GM12874 (cell line): ENCODE measurements around the gene UNKL.

Source experiments
- TF ChIP-seq, protein P1 (sequence below): IDR thresholded peaks from 2 replicates; pipeline ENCODE4 v1.5.1; 2011; ENCODE audit warnings: low read depth, mild to moderate bottlenecking, control low read depth, low read length, moderate library complexity; ENCODE audit not compliant: insufficient read depth

Gene UNKL

DNA sequence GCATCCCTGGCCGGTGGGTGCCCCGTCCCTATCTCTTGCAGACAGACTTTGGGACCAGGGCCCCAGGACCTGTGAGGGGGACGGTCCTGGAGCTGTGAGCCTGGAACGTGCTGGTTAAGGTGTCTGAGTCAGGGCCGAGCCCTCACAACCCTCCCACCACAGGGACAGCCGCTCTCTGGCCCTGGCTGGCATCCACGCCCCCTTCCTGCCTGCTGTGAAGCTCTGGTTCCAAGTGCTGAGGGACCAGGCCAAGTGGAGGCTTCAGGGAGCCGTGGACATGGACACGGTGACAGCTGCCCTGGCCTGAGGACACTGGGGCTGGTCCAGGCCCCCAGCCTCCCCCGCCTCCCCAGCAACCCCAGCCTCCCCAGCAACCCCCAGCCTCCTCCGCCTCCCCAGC is 69.4 kb downstream of the UNKL start:
- TF ChIP-seq, protein P1, sequence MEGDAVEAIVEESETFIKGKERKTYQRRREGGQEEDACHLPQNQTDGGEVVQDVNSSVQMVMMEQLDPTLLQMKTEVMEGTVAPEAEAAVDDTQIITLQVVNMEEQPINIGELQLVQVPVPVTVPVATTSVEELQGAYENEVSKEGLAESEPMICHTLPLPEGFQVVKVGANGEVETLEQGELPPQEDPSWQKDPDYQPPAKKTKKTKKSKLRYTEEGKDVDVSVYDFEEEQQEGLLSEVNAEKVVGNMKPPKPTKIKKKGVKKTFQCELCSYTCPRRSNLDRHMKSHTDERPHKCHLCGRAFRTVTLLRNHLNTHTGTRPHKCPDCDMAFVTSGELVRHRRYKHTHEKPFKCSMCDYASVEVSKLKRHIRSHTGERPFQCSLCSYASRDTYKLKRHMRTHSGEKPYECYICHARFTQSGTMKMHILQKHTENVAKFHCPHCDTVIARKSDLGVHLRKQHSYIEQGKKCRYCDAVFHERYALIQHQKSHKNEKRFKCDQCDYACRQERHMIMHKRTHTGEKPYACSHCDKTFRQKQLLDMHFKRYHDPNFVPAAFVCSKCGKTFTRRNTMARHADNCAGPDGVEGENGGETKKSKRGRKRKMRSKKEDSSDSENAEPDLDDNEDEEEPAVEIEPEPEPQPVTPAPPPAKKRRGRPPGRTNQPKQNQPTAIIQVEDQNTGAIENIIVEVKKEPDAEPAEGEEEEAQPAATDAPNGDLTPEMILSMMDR, result no peak

GRCh38 chr16:1344499-1344898 is 70.0 kb downstream of the UNKL start:
- TF ChIP-seq, protein P1, result no peak

DNA sequence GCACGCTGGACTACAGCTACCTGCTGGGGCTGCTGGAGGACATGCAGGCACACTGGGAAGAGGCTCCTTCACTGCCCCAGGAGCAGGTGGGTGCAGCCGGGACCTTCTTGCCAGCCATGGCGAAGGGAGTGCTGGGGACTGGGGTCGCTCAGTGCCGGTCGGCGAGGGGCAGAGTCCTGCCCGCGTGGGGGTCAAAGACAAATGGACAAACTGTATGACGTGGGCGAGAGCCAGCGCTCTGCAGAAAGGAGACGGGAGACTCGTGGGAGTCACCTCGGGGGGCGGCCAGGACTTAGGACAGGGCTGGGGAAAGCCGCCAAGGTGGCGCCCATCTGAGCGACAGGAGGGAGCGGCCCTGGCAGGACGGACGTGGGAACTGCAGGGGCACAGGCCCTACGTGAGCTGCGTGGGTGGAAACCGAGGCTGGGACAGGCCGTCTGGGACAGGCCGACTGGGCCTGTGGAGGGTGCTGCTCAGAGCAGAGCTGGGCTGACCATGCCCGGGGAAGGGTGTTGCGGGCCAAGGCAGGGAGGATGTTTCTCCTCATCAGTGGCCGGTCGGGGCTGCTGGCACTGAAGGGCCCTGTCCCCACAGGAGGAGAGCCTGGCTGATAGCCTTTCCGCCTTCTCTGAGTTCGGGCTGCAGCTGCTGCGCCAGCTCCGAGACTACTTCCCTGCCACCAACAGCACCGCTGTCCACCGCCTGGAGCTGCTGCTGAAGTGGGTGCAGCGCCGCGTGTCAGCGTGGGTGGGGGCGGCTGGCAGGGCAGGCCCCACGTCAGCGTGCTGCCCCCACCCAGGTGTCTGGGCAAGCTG is 70.9 kb downstream of the UNKL start:
- TF ChIP-seq, protein P1, result no peak

- TF ChIP-seq, protein P1, result no peak
Observed at GRCh38 chr16:1342526-1343427, 71.7 kb downstream of the UNKL start.

GRCh38 chr16:1341495-1342420 is 72.7 kb downstream of the UNKL start:
- TF ChIP-seq, protein P1, result no peak

- TF ChIP-seq, protein P1, result no peak
Observed at GRCh38 chr16:1340730-1341494, 73.6 kb downstream of the UNKL start.
